Transverse colon (tissue), 4 donors: ENCODE measurements around the gene CEACAM18.

Source experiments
- POLR2A ChIP-seq: fragments of 450-650 bp; IDR thresholded peaks from one replicate; pipeline ENCODE4 v1.6.1; 2016; ENCODE audit warnings: antibody characterized with exemption, mild to moderate bottlenecking, moderate library complexity
- POLR2AphosphoS5 ChIP-seq, 3 donors: sonication (generic); formaldehyde crosslinking; IDR thresholded peaks; one replicate each; pipeline ENCODE4 v1.6.1; 2016; ENCODE audit warnings: antibody characterized with exemption in 3 of 3
- TF ChIP-seq, protein P1 (sequence below), 5 experiments: fragments of 200-600 bp in 3 of 5; fragments of 450-650 bp in 2 of 5; sonication (generic) in 3 of 5; IDR thresholded peaks; 1 replicate in 2 of 5; 2 replicates in 3 of 5; pipeline ENCODE4 v1.5.1; 2016 to 2017; ENCODE audit warnings: antibody characterized with exemption in 5 of 5, inconsistent platforms in 3 of 5, mild to moderate bottlenecking in 2 of 5, moderate library complexity in 1 of 5

- TF ChIP-seq POLR2A, result no peak
- TF ChIP-seq, protein P1, sequence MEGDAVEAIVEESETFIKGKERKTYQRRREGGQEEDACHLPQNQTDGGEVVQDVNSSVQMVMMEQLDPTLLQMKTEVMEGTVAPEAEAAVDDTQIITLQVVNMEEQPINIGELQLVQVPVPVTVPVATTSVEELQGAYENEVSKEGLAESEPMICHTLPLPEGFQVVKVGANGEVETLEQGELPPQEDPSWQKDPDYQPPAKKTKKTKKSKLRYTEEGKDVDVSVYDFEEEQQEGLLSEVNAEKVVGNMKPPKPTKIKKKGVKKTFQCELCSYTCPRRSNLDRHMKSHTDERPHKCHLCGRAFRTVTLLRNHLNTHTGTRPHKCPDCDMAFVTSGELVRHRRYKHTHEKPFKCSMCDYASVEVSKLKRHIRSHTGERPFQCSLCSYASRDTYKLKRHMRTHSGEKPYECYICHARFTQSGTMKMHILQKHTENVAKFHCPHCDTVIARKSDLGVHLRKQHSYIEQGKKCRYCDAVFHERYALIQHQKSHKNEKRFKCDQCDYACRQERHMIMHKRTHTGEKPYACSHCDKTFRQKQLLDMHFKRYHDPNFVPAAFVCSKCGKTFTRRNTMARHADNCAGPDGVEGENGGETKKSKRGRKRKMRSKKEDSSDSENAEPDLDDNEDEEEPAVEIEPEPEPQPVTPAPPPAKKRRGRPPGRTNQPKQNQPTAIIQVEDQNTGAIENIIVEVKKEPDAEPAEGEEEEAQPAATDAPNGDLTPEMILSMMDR (IDR thresholded peaks at IDR 0.05), result no peak
- TF ChIP-seq POLR2AphosphoS5 (IDR thresholded peaks at IDR 0.05), result no peak
Measured at GRCh38 chr19:51503896-51504295, 25.6 kb downstream of the CEACAM18 start.
